Activated CD4-positive, CD25-positive, alpha-beta regulatory T cell (primary cell): ENCODE data around the gene CYSLTR2.
"Not testable (repeated sequence)": the region's sequence is repeated elsewhere in the genome, so short reads cannot be mapped to it uniquely, and the experiment has no call there.

Experiments used
- DNase-seq, 4 experiments: peaks; one replicate each; lab custom pipeline; 2025; lab: John Stamatoyannopoulos, UW

Gene CYSLTR2

GRCh38 chr13:48696676-48697075, 42.9 kb downstream of the CYSLTR2 start:
- not testable (repeated sequence) for DNase-seq

- no peak for DNase-seq
Measured at GRCh38 chr13:48707405-48707804, 53.7 kb downstream of the CYSLTR2 start.

DNA sequence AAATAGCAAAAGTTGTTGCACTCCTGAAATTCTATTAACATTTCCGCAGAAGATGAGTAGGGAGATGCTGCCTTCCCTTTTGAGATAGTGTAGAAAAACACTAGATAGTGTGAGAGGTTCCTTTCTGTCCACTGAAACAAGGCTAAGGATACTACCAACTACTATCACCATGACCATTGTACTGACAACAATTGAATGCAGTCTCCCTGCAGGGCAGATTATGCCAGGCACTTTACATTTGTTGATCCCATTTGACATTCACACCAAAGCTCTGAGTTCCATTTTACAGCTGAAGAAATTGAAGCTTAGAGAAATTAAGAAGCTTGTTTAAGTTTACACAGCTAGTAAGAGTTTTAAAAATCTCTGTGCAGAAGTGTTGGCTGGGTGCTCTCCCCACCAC, 55.0 kb downstream of the CYSLTR2 start:
- no peak for DNase-seq

DNA sequence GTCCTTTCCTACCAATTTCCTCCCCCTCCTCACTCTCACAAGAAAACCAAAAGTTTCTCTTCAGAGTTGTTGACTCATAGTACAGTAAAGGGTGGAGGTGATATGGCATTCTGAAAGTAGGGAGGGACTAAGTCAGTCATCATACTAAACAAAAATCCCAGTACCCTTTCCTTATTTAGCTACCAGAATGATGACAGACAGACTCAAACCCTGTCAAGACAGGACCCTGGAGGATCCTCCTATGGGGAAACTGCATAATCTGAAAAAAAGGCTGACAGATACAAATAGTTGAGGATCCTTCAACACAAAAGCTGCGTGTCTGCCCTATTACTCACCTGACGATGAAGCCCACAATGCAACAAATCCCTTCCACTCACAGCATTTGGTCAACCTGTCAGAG, 55.5 kb downstream of the CYSLTR2 start:
- DNase-seq, result no peak

DNA sequence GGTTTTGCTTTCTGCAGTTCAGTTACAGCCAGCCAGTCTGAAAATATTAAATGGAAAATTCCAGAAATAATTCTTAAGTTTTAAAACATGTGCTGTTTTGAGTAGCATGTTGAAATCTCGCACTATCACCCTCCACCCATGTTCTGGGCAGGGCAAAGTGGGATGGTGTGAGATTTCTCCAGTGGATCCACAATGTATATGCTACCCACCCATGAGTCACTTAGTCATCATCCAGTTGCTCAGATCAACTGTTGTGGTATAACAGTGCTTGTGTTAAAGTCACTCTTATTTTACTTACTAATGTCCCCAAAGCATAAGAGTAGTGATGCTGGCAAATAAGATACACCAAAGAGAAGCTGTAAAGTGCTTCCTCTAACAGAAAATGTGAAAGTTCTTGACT, 56.4 kb downstream of the CYSLTR2 start:
- DNase-seq, result no peak

DNA sequence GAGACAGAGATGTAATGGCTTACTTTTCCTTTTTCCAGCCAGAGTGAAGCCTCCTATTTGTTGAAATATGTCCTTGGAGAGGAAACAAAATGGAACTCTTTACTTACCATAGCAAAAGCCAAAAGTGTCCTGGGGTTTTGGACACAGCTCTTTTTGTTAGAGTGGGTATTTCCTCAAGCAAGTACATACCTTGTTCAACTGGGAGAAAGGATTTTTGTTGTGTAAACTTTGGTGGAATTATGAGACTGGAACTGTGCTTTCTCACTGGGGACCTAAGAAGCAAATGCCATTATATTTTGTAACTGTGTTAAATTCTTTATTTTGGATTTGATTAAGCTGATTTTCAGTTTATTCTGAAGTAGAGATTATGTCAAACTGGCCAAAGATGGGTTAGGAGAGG, 58.4 kb downstream of the CYSLTR2 start:
- DNase-seq, result no peak

GRCh38 chr13:48715977-48716376, 62.2 kb downstream of the CYSLTR2 start:
- no peak for DNase-seq

GRCh38 chr13:48720621-48721020, 66.9 kb downstream of the CYSLTR2 start:
- no peak for DNase-seq

DNA sequence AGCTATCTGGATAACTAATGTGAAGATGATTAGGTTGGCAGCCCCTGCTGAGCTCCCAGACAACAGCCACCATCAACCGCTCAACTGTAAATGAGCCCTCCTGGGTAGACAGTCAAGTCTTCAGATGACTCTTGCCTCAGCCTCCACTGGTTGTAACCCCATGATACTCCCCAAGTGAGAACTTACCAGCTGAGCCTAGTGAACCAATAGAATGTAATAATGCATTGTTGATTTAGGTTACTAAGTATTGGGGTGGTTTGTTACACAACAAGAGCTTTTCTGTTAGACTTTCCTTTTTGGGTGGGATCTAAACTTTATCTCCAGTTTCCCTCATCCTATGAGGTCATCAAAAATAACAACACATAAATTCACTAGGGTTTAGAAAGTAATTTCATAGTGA, 69.4 kb downstream of the CYSLTR2 start:
- DNase-seq, result no peak

GRCh38 chr13:48725271-48725670, 71.5 kb downstream of the CYSLTR2 start:
- DNase-seq, result no peak

DNA sequence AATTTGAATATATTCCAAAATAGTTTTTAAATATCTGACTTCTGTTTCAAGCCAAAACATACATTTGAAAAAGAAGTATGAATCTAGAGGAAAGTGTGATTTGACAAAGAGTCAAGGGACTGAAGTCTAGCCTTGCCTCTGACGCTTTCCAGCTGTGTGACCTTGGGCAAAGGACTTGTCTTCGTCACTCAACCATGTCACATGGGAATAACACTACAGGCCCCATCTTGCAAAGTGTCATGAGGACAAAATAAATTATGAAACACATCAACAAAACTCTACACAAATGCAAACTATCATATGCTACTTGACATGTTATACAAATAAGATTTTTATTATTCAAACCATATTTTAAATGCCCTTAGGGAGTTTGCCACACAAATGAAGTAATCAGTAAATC, 73.0 kb downstream of the CYSLTR2 start:
- DNase-seq, result no peak

GRCh38 chr13:48727241-48728011, 73.7 kb downstream of the CYSLTR2 start:
- DNase-seq, result no peak

DNA sequence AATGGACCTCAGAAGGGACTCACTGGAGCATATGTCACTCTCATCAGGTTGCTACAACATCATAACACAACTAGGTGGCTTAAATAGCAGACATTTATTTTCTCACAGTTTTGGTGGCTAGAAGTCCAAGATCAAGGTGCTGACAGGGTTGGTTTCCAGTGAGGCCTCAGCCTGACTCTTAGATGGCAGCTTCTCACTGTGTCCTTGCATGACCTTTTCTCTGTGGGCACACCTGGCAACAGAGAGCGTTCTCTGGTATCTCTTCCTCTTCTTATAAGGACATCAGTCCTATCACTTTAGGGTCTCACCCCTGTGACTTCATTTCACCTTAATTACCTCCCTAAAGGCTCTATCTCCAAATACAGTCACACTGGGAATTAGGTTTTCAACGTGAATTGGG, 74.5 kb downstream of the CYSLTR2 start:
- DNase-seq, result no peak

GRCh38 chr13:48728876-48729275, 75.1 kb downstream of the CYSLTR2 start:
- no peak for DNase-seq

DNA sequence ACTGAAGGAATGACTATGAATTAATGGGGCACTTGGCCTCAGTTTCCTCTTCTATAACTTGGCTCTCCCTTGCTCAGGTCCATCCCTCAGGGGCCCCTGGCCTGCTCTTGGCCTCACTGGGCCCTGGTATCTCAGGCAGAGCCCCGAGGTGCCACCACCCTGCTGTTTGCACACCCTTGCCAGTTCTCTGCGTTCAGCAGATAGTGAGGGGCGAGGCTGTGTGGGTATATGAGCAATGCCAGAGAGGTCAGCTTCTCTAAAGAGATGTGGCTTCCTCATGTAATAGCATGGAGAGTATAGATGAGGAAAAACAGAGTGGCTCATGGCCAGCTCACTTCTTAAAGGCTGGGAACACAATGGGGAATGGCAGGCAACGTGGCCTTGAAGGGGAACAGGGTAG, 76.1 kb downstream of the CYSLTR2 start:
- no peak for DNase-seq

- no peak for DNase-seq
Measured at GRCh38 chr13:48731001-48731658, 77.4 kb downstream of the CYSLTR2 start.

- peak; percentile 8 to 36 (median 31) for DNase-seq
Measured at GRCh38 chr13:48731957-48732569, 78.3 kb downstream of the CYSLTR2 start.

DNA sequence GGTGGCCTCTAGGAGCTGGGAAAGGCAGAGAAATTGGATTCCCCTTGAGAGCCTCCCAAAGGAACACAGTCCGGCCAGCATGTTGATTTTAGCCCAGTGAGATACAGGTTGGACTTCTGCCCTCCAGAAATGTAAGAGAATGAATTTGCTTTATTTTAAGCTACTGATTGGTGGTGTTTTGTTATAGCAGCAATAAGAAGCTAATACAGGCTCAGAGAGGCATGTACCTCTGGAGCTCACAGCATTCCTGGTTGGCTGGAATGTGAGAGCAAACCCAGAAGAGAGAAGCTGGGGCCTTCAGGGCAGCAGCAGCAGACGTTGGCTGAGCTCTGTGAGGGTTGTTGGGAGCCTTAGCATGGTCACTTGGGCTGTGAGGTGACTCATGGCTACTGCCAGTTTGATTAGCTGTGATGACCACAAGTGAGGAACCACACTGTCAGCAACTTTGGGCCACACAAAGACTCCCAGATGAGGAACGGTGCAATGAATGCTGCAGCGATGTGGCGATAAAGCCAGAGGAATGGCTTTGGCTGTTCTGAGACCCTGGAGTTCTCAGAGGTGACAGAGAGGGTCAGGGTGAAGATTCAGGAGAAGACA, 80.1 kb downstream of the CYSLTR2 start:
- no peak for DNase-seq

DNA sequence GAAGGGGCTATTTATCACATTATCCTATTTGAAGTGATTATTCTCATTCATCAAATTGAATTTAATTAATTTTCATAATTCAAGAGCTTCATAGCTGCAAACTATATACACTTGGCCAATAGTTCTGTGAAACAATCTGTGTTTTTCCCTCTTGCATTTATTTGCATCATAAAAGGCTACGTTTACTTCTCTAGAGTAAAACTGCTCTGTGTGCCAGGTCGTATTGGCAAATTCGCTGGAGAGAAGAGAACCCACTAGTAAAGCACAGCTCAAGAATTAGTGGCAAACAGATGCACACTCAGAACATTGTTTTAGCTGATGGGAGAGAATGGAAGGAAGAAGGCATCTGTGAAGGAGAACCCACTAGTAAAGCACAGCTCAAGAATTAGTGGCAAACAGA, 81.8 kb downstream of the CYSLTR2 start:
- no peak for DNase-seq

GRCh38 chr13:48737689-48738088, 84.0 kb downstream of the CYSLTR2 start:
- DNase-seq, result no peak

DNA sequence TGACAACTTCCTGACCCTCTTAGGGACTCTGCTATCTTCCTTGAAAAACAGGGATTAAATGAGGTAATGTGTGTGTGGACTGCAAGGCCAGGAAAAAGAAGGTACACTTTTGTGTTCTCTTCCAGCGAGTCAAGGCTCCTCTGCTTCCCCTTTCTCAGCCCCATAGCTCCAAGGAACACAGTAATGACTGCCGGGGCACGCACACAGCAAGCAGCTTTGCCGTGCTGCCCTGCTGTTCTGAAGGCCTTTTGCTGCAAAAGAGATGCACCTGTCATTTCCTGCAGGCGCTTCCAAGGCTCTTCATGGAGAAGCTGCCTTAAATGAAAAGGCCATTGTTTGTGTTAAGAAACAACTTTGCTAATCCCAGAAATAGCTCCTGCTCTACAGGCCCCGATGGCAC, 84.6 kb downstream of the CYSLTR2 start:
- DNase-seq, result no peak

DNA sequence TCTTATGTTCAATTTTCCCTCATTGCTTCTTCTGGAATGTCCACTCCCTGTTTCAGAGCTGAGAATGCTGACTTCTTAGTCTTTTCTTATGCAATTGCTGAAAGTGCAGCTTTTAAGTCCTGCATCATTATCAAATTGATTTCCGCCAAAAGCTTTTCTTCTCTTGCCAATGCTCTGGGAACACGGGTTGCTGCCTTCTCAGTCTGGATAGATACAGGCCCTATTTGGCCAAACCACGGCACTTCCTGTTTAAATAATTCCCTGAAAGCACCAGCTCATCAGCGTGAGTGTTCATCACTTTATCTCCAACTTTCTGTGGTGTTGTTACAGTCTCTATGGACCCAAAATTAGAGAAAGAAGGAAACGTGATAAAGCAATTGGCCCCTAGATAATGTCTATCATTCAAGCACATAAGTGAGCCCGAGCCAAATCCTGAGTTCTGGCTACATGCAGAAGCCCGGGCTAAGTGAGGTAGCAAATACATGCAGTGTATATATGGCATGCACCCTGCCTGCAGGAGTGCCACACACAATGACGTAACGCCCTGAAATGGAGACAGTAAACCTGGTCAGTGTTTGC, 85.7 kb downstream of the CYSLTR2 start:
- no peak for DNase-seq

DNA sequence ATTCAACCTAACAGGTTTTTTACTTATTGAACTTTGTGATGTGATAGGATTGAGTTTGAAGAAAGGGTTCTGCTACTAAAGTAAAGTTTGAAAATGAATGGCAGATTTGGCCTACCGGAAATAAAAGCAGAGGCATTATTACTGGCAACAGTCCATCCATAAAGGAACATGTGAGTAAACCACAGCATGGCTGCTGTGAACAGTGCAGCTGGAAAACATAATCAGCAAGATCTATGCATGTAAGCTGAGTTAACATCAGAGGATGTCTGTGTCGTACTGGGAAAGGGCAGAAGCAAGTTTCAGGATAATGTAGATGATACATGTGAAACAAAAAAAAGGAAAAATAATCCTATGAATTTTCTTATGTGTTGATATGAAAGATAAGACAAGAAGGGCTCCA, 87.6 kb downstream of the CYSLTR2 start:
- DNase-seq, result no peak
